Measurements from ENCODE around the gene HECA.
"Not testable (repeated sequence)": the region's sequence is repeated elsewhere in the genome, so short reads cannot be mapped to it uniquely, and the experiment has no call there.

The HECA gene

DNA sequence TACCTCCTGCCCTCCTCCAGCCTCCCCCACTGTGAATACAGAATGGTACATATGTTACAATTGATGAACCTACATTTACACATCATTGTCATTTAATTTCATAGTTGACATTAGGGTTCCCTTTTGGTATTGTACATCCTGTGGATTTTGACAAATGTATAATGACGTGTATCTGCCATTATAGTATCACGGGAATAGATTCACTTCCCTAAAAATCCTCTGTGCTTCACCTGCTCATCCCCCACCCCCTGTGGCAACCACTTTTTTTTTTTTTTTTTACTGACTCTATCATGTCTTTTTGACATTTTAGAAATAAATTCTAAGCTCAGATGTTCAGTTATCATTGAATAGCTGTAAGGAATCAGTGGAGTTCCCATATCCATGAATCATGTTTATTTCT is 30.4 kb downstream of the HECA start:
- DNase-seq: no peak

DNA sequence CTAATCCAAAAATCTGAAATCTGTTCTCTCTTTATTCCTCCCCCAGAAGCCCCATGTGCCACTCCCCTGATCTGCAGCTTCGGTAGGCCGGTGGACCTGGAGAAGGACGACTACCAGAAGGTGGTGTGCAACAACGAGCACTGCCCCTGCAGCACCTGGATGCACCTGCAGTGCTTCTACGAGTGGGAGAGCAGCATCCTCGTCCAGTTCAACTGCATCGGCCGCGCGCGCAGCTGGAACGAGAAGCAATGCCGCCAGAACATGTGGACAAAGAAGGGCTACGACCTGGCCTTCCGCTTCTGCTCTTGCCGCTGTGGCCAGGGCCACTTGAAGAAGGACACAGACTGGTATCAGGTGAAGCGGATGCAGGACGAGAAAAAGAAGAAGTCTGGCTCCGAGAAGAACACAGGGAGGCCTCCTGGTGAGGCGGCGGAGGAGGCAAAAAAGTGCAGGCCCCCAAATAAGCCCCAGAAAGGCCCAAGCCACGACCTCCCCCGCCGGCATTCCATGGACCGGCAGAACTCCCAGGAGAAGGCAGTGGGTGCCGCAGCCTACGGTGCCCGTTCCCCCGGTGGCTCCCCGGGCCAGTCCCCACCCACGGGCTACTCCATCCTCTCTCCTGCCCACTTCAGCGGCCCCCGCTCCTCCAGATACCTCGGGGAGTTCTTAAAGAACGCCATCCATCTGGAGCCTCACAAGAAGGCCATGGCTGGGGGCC is 31.5 kb downstream of the HECA start:
- DNase-seq: no peak

DNA sequence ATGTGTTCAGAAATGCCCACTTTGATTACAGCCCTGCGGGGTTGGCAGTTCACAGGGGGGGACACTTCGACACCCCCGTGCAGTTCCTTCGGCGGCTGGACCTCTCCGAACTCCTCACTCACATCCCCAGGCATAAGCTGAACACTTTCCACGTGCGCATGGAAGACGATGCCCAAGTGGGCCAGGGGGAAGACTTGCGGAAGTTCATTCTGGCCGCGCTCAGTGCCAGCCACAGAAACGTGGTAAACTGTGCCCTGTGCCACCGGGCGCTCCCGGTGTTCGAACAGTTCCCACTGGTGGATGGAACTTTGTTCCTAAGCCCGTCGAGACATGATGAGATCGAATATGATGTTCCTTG is 32.1 kb downstream of the HECA start:
- no peak for DNase-seq

DNA sequence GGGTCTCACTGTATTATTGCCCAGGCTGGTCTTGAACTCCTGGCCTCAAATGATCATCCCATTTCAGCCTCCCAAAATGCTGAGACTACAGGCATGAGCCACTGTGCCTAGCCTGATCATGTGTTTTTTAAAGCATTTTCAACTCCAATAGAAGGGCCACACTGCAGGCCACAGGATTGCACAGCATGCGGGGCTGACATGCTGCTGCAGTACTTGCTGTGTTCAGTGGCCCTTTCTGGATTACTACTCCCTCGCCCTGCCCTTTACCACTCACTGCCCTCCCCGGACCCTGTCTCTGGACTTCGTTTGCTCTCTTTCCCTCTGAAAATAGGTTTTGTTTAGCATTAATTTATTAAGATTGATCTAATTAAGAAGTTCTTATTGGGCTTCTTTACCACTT is 37.3 kb downstream of the HECA start:
- DNase-seq: no peak

DNA sequence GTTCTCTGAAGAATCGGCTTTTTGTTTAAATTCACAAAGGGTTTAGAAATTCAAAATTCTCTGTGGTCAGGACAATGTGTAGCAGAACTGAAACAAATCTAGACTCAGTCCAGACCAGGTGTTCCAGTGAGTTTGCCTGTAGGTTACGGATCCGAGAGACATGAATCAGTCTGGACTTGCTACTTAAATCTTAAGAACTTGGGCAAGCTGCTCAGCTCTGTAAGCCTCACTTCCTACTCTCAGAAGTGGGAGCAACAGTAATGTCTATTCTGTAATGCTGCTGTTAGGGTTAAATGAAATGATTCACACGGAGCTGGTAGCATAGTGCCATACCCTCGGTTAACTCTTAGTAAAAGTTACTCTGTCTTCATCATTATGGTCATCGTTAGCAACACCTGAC is 37.7 kb downstream of the HECA start:
- no peak for DNase-seq

DNA sequence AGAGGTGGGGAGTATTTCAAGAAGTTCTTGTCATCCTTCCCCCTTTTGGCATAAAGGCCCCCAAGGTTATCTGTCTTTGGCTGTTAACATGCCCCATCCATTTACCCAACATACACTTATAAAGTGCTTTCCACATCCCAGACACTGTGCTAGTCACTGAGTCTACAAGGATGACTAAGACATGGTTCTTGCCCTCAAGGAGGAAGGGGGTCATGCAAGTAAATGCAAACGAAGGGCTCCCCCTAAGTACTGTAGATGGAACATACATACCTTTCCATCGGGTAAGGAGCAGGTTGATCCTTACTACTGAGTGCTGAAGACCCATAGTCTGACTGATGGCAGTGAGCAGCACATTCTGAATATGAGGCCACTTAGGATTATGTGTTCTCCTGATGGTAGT is 38.3 kb downstream of the HECA start:
- no peak for DNase-seq

DNA sequence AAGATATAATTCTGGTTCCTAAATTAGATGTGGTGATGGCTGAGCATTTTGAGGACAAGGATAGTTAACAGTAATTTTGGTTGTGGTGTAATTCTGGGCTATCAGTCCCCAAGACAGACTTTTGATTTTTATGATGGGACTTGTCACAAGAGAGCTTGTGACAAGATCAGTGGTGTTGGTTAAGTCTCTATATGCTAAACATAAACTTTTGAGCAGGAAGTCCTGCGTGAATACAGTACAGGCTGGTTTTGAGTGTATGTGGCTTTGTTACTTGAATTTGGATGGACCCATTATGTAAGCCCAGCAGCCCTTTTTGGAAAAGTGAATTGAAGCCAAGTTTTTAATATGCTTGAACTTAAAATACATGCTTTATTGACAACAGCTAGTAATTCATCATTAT is 38.9 kb downstream of the HECA start:
- DNase-seq: no peak

DNA sequence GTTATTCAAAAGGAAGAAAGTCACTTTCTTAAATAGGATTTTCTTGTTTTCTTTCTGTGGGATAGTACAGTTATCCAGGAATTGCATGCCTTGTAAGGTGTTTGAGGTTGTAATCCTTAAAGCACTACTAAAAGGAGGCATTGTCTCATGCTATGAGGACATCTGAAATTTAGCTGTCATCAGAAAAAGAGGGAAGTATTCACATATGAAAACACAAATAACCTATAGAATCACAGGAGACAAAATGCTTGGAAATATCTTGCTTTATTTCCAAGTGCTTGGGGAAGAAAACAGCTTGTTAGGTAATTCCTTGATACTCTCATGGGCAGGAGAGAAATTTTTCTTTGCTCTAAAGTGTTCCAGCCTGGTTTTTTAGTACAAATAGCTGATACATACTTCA is 40.1 kb downstream of the HECA start:
- no peak for DNase-seq

DNA sequence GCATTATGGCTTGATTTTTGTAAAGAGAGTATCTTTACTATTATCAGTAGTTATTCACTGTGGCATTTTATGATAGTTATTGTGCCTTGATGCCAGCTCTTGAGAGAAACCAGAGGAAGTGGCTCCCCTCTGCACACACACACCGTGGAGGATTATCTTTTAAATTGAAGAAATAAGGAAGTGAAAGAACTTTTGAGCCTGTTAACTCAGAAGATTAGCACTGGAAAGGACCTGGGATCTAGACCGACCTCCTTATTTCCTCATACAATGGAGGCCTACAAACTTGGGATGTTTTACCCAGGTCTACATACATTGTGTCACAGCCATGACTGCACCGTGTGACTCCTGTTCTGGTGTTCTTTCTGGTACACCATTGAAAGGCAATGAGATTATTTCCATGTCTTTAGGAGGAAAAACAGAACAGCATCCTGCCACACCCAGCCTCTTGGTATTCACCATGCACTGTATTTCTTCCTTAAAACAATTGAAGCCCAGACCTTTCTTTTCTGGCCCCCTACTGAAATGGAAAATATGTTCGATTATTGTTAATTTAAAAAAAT is 40.6 kb downstream of the HECA start:
- no peak for DNase-seq

DNA sequence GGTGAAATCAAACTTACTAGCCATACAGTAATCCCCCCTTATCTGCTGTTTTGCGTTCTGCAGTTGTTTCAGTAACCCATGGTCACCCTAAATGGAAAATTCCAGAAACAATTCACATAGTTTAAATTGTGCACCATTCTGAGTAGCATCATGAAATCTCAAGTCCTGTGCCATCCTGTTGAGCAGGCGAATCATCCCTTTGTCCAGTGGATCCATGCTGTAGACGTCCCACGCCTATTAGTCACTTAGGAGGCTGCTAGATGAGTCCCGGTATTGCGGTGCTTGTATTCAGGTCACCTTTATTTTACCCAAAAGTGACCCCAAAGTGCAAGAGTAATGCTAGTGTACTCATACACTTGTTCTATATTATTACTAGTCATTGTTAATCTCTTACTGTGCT is 46.4 kb downstream of the HECA start:
- no peak for DNase-seq

DNA sequence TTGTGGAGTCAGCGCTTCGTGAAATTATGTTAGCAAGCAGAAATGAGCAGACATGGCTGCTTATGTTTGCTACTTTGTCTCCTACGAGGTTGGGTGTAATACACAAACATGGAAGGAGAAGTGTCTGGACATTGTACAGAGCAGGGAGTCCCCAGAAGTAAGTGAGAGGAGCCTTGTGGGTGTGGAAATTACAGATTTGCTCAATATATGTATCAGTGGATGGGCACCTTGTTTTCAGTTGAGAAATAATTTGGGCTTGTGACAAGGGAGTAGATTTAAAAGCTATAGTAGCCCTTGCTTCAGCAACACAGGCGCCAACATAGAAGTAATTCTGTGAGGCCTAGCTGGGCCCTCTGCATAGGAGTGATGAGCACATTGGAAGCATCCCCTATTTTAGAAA is 49.2 kb downstream of the HECA start:
- no peak for DNase-seq

DNA sequence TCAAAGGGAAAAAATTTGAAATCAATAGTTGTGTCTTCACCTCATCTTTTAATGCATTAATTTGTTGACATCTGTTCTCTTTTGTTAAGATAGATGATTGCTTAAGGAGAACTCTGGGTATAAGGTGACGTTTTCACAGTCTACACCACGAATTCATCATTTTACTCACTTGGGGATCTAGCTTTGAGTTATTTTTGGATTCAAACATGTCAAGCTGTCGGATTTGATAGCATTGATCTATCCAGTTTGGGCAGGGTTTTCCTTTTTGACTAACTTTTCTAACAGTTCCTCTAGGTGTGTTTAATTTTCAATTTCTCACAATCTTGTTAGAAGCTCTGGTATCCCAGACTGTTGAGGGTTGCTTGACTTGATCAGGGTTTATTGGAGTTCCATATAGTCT is 49.6 kb downstream of the HECA start:
- DNase-seq: no peak

DNA sequence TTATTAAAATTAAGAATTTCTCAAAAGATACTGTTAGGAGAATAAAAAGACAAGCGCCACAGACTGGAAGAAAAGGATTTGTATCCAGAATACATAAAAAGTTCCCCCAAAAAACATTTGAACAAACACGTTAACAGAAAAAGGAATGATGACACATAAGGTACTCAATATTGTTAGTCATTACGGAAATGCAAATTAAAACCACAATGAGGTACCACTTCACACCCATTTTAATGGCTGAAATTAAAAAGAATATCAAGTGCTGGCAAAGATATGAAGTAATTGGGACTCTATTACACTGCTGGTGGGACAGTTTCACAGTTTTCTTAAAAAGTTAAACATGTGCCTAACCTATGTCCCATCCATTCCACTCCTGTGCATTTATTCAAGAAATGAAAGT is 51.4 kb downstream of the HECA start:
- DNase-seq: no peak

DNA sequence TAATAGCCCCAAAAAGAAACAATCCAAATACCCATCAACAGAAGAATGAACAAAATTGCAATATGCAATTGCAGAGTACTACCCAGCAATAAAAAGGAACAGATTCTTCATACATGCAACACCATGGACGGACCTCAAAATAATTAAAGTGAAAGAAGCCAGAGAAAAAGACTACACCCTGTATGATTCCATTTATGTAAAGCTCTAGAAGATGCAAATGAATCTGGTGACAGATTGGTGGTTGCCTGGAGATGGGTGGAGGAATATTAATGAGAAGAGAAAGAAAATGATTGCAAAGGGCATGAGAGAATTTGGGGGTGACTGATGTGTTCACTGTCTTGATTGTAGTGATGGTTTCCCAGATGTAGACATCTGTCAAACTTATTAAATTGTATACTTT is 51.8 kb downstream of the HECA start:
- no peak for DNase-seq

DNA sequence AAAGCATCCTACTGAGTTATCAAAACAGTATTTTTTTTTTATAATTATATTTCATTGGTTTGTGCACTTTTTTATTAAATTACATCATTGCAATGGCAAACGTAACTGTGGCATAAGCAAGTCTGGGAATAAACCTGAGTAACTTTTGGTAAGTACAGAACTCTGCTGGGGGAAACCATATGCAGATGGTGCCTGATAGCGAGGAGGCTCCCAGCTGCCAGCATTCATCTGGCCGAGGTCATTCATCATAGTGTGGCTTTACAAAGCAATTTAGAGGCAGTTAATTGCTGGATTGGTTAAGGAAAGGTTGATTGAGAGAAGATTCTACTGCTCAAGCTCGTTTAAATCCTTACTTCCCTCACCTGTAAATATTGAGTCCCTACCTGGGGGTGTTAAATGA is 52.6 kb downstream of the HECA start:
- no peak for DNase-seq

DNA sequence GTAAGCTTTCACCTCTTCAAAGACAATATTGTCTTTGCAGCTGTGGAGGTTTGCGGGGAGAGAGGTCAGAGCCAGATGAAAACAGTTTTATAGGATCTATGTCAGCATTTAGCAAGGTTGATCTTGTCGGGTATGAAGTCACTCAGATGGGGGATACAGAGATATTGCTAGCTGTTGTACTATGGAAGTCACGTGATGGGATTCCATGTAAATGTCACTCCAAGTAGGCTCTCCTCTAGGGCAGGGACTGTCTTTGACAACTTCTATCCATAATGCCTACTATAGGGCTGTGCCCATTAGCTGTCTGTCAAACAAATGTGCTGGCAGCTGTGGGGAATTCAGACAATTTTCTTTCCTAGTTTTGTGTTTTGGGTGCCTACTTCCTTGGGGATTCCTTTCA is 54.8 kb downstream of the HECA start:
- no peak for DNase-seq

DNA sequence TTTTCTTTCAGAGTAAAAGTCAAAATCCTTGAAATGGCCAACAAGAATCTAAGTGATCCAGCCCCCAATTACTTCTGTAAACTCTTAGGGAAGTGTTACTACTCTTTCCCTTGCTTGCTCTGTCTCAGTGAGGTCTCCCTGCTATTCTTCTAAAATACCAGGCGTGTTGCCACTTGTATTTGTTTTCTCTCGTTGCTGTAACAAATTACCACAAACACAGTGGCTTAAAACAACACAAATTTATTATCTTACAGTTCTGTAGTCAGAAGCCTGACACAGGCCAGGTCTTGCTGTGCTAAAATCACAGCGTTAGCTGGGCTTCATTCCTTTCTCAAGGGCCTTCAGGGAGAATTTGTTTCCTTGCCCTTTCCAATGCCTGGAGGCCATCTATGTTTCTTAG is 59.9 kb downstream of the HECA start:
- no peak for DNase-seq

DNA sequence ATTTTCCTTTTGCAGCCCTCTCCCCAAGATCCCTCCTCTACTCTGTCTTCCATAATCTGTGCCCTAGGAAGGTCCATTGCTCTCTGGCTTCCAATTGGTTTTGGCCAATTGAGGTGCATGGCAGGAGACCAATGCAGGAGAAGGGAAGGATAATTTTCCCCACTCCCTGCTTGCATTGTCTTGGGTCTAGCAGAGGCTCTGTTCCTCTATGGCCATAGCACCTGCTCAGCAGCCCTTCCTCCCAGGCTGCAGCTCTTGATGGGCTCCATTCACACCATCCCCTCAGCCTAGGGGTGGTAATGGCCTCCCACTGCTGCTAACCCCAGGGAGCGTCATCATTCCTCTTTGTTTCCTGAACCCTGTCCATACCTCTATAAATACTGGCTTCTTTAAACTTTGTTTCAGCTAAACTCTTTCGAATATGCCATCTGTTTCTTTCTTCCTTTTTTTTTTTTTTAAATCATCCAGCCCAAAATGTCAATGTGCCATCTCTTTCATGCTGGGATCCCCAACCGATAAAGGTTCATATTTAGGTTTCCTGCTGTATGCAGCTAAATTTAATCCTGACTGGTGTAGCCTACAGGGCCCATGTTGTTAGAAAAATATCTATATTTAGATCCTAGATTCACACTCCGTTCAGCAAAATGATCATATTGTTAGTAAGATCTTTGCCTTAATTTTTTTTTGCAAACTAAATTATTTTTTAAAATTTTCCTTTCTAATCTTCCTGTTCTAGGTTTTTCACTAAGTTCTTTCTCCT is 63.8 kb downstream of the HECA start:
- no peak for DNase-seq

DNA sequence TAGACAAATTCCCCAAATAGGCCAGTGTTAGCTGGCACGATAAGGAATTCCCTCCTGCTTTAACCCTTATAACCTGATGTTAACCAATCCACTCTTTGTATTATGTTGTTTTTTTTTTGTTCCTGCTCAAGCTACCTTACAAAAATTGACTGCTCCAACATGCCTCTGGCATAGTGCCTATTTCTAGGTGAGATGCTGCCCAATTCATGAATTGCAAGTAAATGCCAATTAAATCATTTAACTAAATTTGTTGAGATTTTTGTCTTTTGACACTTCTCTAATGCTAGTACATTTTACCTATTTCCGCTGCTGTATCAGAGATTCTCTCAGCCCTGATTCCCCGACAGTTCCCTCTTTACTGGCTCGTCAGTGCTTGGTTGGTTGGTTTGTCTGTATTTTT is 66.5 kb downstream of the HECA start:
- no peak for DNase-seq

DNA sequence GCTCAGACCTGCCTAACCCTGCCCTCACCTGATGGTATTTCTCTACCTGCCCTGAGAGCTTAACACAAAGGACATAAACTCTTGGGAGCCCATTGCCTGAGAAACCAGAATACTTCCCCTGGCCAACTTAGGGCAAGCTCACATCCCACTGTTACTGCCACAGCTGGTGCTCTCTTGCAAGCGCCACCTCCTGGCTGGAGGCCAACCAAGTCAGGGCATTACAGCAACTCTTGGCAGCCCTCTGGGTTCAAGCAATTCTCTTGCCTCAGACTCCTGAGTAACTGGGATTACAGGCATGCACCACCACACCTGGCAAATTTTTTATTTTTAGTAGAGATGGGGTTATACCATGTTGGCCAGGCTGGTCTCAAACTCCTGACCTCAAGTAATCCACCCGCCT is 70.1 kb downstream of the HECA start:
- no peak for DNase-seq

DNA sequence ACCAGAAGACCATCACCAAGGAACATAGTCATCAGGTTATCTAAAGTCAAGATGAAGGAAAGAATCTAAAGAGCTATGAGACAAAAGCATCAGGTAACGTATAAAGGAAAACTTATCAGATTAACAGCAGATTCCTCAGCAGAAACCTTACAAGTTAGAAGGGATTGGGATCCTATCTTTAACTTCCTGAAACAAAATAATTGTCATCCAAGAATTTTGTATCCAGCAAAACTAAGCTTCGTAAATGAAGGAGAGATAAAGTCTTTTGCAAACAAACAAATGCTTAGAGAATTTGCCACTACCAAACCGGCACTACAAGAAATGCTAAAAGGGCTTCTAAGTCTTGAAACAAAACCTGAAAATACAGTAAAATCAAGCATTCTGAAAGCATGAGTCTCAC is 71.0 kb downstream of the HECA start:
- no peak for DNase-seq

DNA sequence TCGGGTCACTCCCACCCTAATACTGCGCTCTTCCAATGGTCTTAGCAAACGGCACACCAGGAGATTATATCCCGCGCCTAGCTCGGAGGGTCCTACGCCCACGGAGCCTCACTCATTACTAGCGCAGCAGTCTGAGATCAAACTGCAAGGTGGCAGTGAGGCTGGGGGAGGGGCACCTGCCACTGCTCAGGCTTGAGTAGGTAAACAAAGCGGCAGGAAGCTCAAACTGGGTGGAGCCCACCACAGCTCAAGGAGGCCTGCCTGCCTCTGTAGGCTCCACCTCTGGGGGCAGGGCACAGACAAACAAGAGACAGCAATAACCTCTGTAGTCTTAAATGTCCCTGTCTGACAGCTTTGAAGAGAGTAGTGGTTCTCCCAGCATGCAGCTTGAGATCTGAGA is 75.9 kb downstream of the HECA start:
- DNase-seq: not testable (repeated sequence)

DNA sequence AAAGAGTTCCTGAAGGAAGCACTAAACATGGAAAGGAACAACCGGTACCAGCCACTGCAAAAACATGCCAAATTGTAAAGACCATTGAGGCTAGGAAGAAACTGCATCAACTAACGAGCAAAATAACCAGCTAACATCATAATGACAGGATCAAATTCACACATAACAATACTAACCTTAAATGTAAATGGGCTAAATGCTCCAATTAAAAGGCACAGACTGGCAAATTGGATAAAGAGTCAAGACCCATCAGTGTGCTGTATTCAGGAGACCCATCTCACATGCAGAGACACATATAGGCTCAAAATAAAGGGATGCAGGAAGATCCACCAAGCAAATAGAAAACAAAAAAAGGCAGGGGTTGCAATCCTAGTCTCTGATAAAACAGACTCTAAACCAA is 77.6 kb downstream of the HECA start:
- not testable (repeated sequence) for DNase-seq

DNA sequence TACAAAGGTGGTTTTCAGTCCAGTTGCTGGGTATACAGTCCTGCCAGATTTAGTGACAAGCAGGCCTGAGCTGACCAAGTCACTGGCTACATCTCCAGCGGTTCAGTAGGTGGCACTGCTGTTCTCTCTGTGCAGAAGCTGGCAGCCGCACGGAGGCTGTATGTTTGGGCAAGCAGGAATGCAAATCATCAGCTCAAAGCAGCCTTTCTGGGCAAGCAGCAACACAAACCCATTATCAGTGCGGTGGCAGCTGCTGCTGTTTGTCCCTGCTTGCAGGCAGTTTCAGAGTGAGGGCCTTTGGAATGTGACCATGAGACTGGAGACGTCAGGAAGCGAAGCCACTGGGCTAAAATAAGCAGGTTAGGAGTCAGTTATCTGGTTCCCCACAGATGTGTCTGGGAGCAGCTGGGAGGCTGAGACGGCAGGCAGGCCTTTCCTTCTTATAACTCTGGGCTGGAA is 84.4 kb downstream of the HECA start:
- peak; percentile 73 to 78 for DNase-seq

DNA sequence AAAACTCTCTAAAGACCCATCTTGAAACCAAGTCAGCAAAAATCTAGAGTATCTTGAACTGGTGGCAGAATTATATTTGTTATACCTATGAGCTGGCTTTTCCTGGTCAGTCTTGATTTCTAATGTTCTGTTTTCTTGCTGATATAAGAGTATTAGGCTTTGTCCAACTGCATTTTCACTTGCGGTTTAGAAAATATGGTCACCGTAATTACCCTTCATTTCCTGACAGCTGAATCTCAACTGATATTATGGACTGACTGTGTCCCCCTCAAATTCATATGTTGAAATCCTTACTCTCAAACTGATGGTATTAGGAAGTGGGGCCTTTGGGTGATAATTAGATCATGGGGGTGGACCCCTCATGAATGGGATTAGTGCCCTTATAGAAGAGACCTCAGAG is 84.9 kb downstream of the HECA start:
- DNase-seq: no peak

All from activated T-cell treated with anti-CD3 and anti-CD28 coated beads, Interleukin-2, amount 50 U/mL, for 48 hours (primary cell).